Left lung (tissue), 10 donors: ENCODE measurements around the gene TMEM271. TPM values are rescaled to one million over a fixed set of nuclear protein-coding genes. Genes with fewer than 3 reads are reported as not detected.

Experiments
- ATAC-seq: fragments of 200-7000 bp; cut with Tn5 transposase; one replicate; pipeline ENCODE4 v1.9.1; 2020; ENCODE audit warnings: moderate library complexity
- DNase-seq, 4 donors: peaks; one replicate each; pipeline ENCODE4 v3.0.0-alpha.2; 2013 to 2020
- H3K27ac ChIP-seq, 2 donors: fragments of 200-600 bp; sonication (generic) in 1 of 2; one replicate each; pipeline versions ENCODE4 v1.5.0 to v1.8.0; 2020 to 2021
- H3K27me3 ChIP-seq, 2 donors: fragments of 200-600 bp; sonication (generic) in 1 of 2; one replicate each; pipeline versions ENCODE4 v1.5.0 to v1.8.0; 2020 to 2021
- H3K36me3 ChIP-seq, 2 donors: fragments of 200-600 bp; sonication (generic) in 1 of 2; one replicate each; pipeline versions ENCODE4 v1.5.0 to v1.8.0; 2020 to 2021
- H3K4me1 ChIP-seq, 2 donors: fragments of 200-600 bp; one replicate each; pipeline ENCODE4 v1.8.0; 2021
- H3K4me3 ChIP-seq, 2 donors: fragments of 200-600 bp; sonication (generic) in 1 of 2; one replicate each; pipeline versions ENCODE4 v1.5.0 to v1.8.0; 2020 to 2021; ENCODE audit warnings: mild to moderate bottlenecking in 1 of 2
- H3K9me3 ChIP-seq, 2 donors: fragments of 200-600 bp; sonication (generic) in 1 of 2; one replicate each; pipeline versions ENCODE4 v1.5.0 to v1.8.0; 2020 to 2021
- CTCF ChIP-seq, 2 donors: fragments of 200-600 bp; sonication (generic) in 1 of 2; IDR thresholded peaks; one replicate each; pipeline versions ENCODE4 v1.5.0 to v1.8.0; 2021; ENCODE audit warnings: antibody characterized with exemption in 2 of 2
- intact Hi-C, 2 donors: fragments of 100-400 bp; cut with DNase I; formaldehyde crosslinking; loops; one replicate each; pipeline versions ENCODE4 v1.11.2 to v1.14.2; 2022
- polyA plus RNA-seq, 6 donors: library from polyadenylated mRNA; unstranded; fragments of 120-200 nt; gene quantifications; one replicate each; pipeline ENCODE4 v1.2.1, GENCODE V29; 2013; ENCODE audit not compliant: insufficient read length in 6 of 6
- total RNA-seq, 2 donors: library from RNA; stranded (reverse); fragmentation: NEBNext Ultra II Directional; extraction: Animal tissue kit (Norgen Biotek cat#: 25700); gene quantifications; one replicate each; pipeline ENCODE4 v1.2.1, GENCODE V29; 2021
- donor health status: DM: no; HTN: yes; CAD: no.
- donor health status: DM: no; HTN: no; CAD: no.

TMEM271 gene
- total and polyA plus RNA-seq, 8 donors: not detected

- Histone ChIP-seq H3K36me3 (no peaks in the 10 kb centered on the region), H3K4me1 (peaks cover 0 to 7% of the 10 kb centered on the region in 2 donors), H3K9me3 (no peaks in the 10 kb centered on the region), H3K27me3 (peaks cover 54 to 98% of the 10 kb centered on the region in 2 donors), H3K27ac (no peak overlapping the region), H3K4me3 (no peak overlapping the region)
- intact Hi-C loops: no loop called here
- no peak for ATAC-seq
- peak in 1 of 4 donors; percentile 62 for DNase-seq
- TF ChIP-seq CTCF (IDR thresholded peaks at IDR 0.05): no peak
These were observed 1.7 kb upstream of the TMEM271 start for GRCh38 chr4:577499-578450.

GRCh38 chr4:576991-577498, 950 bp upstream of the TMEM271 start:
- ATAC-seq (no peak), DNase-seq (no peak)
- H3K9me3 ChIP-seq: no peaks in the 10 kb centered on the region
- peaks cover 0 to 7% of the 10 kb centered on the region in 2 donors for H3K4me1 ChIP-seq
- H3K36me3 ChIP-seq: no peaks in the 10 kb centered on the region
- intact Hi-C loops: no loop called here
- no peak overlapping the region for H3K27ac ChIP-seq
- H3K27me3 ChIP-seq: peaks cover 60 to 98% of the 10 kb centered on the region in 2 donors
- no peak for TF ChIP-seq CTCF (IDR thresholded peaks at IDR 0.05)
- H3K4me3 ChIP-seq: no peak overlapping the region

DNA sequence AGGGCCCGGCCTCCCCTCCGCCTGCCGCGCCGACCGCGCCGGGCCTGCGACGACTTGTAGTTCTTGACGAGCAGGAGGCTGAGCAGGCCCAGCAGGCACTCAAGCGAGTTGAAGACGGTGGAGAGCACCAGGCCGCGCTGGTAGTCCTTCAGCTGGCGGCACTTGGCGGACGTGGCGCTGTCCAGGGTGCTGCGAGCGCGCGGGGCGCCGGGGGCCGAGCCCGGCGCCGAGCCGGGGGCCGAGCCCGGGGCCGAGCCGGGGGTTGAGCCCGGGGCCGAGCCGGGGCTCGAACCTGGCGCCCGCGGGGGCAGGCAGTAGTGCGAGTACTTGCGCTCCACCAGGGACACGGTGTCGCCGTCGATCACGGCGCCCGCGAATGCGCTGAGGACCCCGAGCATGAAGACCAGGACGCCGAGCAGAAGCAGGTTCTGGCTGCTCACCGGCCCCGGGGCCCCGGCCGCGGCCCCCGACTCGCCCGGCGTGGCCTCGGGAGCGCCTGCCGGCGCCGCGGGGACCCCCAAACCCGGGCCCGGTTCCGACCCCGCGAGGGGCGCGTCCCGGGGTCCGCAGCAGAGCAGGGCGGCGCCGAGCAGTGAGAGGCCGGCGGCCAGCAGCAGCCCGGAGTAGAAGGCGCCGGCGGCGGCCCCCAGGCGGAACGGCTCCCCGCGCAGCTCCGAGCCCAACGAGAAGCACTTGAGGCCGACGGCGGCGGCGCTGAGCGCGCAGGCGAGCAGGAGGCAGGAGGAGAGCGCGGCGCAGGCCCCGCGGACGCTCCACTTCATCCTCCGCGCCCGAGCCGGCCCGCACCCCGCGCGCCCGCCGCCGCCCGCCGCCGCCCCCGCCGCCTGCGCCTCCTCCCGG, 584 bp downstream of the TMEM271 start:
- Histone ChIP-seq H3K27ac (no peak overlapping the region), H3K4me3 (no peak overlapping the region), H3K27me3 (peaks cover 60 to 98% of the 10 kb centered on the region in 2 donors), H3K4me1 (peaks cover 0 to 7% of the 10 kb centered on the region in 2 donors), H3K36me3 (no peaks in the 10 kb centered on the region), H3K9me3 (no peaks in the 10 kb centered on the region)
- TF ChIP-seq CTCF (IDR thresholded peaks at IDR 0.05): no peak
- intact Hi-C loops: no loop called here
- DNase-seq (peak; percentile 53 to 82 (median 60)), ATAC-seq (peak; percentile 94)

DNA sequence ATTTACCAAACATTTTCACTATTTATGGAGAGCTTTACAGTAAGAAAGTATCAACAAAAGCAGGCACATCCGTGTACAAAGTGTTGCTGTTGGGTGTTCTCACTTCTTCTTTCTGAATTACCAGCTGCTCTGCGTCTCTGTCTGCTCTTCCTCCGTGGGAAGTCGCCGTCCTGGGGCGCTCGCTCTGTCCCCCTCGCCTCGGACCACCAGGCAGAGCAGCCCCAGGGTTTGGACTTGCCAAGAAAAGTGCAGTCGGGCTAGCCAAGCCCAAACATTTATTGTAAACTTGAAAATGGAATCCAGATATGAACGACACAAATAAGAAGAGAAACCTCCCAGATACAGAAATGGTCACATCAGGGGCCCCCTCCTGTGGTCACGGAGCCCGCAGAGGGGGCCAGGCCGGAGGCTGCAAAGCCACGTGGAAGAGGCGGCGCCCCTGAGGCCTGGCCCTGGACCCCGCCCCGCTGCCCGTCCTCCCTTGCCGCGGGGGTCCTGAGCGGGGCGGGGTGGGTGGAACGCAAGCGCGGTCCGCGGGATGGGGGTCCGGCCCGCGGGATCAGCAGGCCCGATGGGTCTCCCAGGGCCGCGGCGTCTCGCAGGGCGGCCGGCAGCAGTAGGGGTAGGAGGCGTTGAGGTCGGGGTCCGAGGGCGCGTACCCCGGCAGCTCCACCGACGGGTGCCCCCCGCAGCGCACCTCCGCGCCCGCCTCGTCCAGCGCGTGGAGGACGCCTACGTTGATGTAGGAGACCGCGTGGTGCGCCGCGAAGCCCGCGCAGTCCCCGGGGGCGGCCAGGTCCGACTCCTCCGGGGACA, 1.5 kb downstream of the TMEM271 start:
- no peak for ATAC-seq
- intact Hi-C loops: no loop called here
- H3K27me3 ChIP-seq: peaks cover 54 to 98% of the 10 kb centered on the region in 2 donors

More for the DNA sequence above, 1.5 kb downstream of the TMEM271 start:
- Histone ChIP-seq H3K27ac (no peak overlapping the region), H3K4me3 (no peak overlapping the region), H3K9me3 (no peaks in the 10 kb centered on the region), H3K36me3 (no peaks in the 10 kb centered on the region), H3K4me1 (peaks cover 0 to 7% of the 10 kb centered on the region in 2 donors)
- TF ChIP-seq CTCF (IDR thresholded peaks at IDR 0.05): no peak
- DNase-seq: peak in 1 of 4 donors; percentile 60
